NCI-H1436 (cell line): ENCODE data around the gene SNCB.
"Not testable (repeated sequence)": the region's sequence is repeated elsewhere in the genome, so short reads cannot be mapped to it uniquely, and the experiment has no call there.

Experiments used
- DNase-seq: peaks from one replicate; lab custom pipeline; 2025; lab: John Stamatoyannopoulos, UW

The SNCB gene

GRCh38 chr5:176624142-176624541 is 6.2 kb downstream of the SNCB start:
- DNase-seq, result no peak

GRCh38 chr5:176621661-176622079 is 8.7 kb downstream of the SNCB start:
- no peak for DNase-seq

GRCh38 chr5:176620333-176620981 is 9.9 kb downstream of the SNCB start:
- DNase-seq, result no peak

- no peak for DNase-seq
Observed at GRCh38 chr5:176619569-176620332, 10.6 kb downstream of the SNCB start.

GRCh38 chr5:176619203-176619568 is 11.1 kb downstream of the SNCB start:
- DNase-seq, result no peak

DNA sequence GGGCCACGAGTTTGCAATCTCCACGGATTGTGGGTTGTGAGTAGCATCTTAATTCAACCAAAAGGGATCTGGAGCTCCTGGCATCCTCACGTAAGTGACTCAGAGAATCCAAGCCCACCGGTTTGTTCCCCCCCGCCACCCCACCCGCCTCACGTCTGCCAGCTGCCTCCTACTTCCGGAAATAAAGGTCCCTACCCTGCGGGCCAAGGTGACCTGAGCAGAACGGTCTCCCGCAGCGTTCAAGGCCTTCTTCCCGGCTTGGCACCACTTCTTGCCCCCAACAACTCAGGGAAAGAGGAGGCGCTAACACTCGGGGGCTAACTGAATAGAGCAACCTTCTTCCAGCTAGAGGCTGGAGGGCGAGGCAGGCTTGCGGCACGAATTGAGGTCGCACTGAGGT is 11.6 kb downstream of the SNCB start:
- no peak for DNase-seq

GRCh38 chr5:176616511-176616910 is 13.8 kb downstream of the SNCB start:
- no peak for DNase-seq

DNA sequence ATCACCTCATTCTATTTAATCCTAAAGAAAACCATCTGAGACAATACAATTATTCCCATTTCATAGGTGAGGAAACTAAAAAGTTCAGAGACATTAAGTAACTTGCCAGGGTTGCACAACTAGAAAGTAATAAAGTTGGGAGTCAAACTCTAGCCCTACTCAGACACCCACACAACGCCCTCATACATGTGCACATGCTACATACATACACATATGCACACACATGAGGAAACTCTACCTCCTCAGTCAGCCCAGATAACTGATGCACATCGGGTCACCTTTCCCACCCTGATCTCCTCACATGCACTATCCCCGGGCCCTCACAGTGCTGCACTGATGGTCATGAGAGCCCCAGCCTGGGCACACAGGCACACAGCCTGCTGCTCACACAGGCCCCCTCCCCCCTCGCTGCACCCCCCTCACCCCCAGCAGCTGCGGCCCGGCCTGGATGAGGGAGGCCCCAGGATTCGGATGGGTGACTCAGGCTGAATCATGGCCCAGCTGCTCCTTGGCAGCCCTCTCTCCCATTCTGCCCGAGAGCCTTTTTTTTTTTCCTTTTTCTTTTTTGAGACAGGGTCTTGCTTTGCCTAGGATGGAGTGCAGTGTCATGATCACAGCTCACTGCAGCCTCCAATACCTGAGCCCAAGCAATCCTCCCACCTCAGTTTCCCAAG is 15.4 kb downstream of the SNCB start:
- no peak for DNase-seq

DNA sequence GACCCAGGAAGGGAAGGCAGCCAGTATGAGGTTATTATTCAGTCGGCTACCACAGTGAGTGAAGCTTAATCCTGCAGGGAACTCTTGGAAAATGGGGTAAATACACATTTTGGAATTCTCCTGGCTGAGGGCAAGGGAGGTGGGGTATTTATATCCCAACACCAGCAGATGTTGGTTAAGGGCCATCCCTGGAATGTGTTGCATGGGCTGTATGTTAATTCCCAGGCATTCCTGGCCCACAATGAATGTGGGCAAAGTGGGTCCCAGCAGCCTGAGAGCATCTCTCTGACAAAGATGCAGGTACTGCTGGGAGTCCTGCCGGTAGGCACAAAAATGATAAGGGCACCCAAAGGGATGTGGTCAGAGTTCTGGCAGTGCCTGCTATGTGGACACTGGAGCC is 17.5 kb downstream of the SNCB start:
- DNase-seq, result no peak

DNA sequence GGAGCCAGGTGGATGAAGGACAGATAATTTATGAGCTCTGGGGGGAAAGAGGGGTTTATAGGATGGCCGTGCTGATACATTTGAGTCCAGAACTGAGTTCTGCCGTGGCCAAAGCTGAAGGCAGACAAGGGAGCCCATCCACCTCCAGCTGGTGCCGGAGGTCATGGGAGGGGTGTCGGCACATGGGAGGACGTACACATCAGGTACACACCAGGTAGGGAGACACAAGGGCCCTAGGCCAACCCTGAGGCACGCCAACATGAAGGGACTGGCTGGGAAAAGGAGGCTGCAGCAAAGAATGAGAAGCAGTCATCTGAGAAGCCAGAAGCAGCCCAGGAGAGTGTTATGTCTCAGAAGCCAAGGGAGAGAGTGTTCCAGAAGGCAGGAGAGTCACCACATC is 18.3 kb downstream of the SNCB start:
- no peak for DNase-seq

DNA sequence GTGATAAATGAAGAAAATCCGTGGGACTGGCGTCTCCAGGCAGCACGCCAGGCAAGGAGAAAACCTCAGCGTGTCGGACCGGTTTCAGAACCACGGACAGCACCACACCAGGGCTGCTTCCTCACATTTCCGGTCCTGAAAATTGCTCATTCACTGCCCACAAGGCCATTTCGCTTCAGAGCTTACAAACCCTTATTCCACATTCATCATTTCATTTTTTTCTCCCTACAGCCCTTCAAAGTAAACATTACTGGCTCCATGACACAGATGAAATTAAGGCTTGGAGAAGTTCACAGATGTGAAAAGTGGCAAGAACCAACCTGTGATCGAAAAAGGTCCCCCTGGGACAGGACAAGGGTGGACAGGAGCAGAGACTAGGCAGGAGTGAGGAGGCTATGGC is 18.9 kb downstream of the SNCB start:
- no peak for DNase-seq

DNA sequence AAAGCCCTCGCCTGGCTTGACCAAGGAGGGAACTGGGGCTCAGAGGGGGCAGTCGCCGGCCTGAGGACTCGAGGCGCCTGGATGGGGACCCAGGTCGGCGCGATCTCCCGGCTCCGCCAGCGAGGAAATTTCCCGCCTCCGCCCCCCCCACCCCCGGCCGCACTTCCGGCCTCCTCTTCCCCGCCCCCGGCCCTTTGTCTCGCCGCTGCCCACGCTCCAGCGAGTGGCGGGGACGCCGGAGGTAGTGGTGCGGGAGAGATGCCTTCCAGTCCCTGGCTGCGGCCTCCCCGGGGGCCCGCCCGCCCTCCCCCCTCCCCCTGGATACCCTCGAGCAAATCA is 19.9 kb downstream of the SNCB start:
- DNase-seq, result no peak

DNA sequence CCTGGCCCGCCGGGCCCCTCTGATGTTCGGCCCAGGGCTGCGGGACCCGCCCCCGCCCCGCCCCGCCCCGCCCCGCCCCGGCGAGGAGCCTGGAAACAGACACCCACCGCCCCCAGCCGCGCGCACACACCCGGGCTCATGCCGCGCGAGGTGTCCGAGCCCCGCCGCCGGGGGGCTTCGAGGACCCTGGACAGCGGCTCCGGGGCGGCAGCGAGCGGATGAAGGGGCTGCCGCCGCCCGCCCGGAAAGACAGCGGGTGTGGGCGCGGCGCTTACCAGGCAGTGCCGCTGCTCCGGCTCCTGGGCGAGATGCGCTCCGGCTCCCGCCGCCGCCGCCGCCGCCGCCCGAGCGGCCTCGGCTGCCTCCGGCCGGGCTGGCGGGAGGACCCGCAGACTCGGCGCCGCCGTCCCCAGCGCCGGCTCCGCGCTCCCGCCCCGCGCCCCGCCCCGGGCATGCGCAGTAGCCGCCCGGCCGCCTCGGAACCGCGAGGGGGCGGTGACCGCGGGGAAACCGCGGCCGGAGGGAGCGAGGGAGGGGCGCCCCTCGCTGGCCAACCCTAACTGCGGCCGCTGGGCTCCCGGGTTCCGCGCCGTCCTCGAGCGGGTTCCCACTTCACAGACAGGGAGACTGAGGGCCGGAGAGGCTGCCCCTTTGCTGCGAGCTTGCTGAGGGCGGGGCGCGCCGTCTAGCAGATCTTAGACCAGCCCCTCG is 20.5 kb downstream of the SNCB start, which contains the start of gene GPRIN1:
Gene GPRIN1 (minus strand): TSS at position 433 of the 711 bp plus-strand sequence. CDS start 10,322 bp downstream, outside the sequence.
- peak; percentile 3 for DNase-seq

DNA sequence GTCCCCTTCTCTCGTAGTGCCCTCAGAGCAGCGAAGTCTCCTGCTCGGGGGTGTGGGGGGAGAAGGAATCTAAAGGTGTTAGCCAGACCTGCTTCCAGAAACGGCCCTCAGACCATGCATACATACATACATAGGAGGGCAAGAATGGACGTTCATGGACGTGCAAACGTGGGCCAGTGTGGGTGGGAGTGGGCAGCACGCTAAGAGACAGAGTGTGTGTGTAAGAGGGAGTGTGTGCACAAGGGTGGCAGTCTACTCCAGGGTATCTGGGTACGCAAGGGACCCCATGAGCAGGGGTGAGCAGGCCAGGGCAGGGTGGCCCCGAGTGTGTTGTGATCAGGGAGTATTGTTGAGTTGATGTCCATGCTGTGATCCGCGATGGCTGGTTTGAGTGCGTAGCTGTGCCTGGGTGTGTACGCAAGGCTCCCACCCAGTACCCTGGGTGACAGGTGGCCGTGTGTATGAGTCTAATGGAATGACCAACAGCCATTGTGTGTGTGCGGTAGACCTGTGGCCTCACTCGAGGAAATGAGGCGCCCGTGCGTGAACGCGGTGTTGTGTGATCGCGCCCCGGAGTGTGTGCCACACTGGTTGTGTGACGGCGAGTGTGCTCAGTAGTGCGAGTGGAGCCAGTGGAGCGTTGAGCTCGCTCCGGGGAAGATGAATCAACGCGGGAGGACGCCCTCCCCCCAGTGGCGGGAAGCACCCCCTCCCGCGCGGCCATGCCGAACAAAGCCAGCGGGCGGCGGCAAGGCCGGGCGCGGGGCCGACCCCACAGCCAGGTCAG is 21.2 kb downstream of the SNCB start:
- DNase-seq, result no peak

- DNase-seq, result no peak
Observed at GRCh38 chr5:176608142-176608705, 22.1 kb downstream of the SNCB start.

GRCh38 chr5:176606875-176607274 is 23.5 kb downstream of the SNCB start:
- no peak for DNase-seq

DNA sequence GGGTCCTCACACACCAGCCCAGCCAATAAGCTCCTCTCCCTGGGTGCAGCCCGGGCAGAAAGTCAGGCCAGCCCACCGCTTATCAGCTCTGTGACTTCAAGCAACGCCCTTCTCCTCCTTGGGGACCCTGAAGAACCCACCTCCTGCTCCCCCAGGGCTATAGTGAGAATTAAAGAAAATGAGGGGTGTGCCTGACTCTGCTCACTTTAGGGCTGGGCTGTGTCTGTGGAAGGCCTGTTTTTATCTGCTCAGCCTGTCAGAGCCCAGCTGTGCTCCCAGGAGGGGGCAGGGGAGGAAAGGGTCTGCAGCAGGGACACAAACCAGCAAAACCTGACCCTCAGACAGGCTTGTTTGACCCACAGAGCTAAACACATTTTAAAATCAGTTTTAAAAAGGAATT is 24.3 kb downstream of the SNCB start:
- no peak for DNase-seq

GRCh38 chr5:176603091-176603490 is 27.2 kb downstream of the SNCB start:
- DNase-seq, result no peak

DNA sequence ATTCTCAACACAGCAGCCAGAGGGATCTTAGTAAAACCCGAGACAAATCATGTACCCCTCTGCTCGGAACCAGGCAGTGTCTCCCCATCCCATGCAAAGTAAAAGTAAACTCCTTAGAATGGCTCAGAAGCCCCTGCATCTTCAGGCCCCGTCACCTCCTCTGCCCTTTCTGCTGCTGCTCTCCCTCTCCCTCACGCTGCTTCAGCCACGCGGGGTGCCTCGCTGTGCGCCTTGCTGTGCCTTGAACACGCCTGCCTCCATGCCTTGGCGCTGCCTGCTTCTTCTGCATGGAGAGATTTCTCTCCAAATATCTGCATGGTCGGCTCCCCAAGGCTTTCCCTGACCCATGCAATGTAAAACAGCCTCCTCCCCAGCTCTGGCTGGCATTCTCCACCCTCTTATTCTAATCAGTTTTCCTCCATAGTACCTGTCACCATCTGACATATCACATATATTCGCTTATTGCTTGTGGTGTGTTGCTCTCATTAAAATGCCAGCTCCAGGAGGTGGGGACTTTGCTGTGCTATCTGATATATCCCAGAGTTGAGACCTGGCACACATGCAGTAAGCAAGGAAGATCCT is 28.3 kb downstream of the SNCB start:
- DNase-seq, result no peak

GRCh38 chr5:176599749-176600430 is 30.4 kb downstream of the SNCB start:
- not testable (repeated sequence) for DNase-seq
